Activated naive CD4-positive, alpha-beta T cell treated with anti-CD3 and anti-CD28 coated beads, Interleukin-2, amount 50 U/mL, for 16 hours (primary cell): ENCODE data around the gene CASS4.

ENCODE experiments used
- DNase-seq: peaks from one replicate; pipeline ENCODE4 v3.0.0-alpha.2; 2020

CASS4 gene

DNA sequence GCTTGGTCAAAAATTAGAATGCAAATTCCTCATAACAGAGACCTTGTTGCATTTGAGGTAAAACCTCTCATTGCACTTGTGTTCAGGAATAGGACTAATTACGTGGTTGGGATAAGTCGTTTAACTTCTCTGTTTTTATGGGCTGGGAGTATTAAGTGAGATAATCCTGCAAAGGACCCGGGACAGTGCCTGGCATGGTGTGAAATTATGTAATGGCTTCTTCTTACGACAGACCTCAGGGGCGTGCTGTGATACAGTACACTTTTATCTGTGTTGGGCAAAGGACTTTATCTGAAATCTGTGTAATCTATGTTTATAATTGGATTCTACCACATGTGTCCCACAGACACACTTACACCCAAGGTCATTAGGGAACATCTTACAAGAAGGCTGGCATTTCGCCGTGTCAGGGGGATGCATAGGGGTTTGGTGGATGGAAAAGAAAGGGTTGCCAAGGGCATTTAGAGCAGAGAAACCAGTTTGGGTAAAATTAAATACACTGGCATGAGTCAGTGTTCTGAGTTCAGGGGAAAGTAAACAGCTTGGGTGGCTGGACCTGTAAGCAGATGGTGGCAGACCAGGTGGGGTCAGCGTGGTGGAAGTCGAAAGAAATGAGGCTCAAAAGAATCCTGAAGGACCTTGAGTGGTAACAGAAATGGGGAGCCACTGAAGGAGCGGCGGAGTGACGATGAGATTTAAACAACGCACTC lies 39.2 kb downstream of the CASS4 start:
- DNase-seq: no peak

- no peak for DNase-seq
Observed at GRCh38 chr20:56453352-56453751, 41.3 kb downstream of the CASS4 start.

- no peak for DNase-seq
Observed at GRCh38 chr20:56454754-56455153, 42.7 kb downstream of the CASS4 start.

DNA sequence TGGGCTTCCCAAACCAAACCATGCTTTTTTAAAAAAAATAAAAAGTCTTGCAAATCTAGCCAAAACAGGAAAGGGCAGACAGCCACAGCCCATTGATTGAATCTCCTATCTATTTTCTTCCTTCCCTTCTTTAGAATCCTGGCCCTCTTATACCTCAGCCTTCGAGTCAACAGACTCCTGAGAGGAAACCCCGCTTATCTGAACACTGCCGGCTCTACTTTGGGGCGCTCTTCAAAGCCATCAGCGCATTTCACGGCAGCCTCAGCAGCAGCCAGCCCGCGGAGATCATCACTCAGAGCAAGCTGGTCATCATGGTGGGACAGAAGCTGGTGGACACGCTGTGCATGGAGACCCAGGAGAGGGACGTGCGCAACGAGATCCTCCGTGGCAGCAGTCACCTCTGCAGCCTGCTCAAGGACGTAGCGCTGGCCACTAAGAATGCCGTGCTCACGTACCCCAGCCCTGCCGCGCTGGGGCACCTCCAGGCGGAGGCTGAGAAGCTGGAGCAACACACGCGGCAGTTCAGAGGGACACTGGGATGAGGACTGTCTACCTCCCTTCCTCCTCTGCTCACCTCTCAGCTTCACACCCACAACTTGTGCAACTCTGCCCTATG lies 46.3 kb downstream of the CASS4 start:
- no peak for DNase-seq

DNA sequence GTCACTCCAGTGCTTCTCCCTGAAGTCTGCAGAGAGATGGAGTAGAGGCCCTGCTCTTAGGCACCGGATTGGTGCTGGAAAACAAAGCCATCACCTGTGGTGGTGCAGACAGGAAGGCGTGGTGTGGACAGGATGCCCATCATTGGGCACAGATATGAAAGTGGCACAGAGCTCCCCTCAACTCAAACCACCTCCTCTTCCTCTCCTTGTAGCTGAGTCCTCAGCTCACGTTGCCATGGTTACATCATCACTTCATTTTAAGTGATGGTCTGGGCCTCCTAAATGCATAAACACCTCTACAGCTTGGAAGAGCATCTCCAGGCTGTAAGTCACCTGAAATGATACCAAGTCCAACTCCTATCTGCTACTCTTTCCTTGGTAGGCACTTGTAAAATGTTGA lies 48.4 kb downstream of the CASS4 start:
- no peak for DNase-seq

- no peak for DNase-seq
Observed at GRCh38 chr20:56461576-56461975, 49.5 kb downstream of the CASS4 start.

DNA sequence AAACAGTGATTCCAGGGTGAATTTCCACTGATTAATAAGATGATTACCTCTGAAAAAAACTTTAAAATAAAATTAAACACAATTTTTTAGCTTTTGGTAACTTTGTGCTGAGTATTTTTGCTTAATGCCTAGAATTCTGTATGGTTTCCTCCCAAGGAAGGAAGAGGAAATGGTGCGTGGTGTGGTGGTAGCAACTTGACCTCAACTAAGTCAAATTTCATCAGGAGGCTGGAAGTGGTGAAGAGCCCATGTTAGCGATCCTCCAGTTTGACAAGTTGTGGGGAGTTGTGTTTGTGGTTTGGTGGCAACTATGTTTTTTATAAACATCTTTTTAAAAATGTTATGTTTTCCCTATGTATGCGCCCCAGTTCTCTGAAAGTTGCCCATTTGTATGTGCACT lies 51.4 kb downstream of the CASS4 start:
- no peak for DNase-seq

GRCh38 chr20:56465997-56466396 lies 53.9 kb downstream of the CASS4 start:
- DNase-seq: no peak

DNA sequence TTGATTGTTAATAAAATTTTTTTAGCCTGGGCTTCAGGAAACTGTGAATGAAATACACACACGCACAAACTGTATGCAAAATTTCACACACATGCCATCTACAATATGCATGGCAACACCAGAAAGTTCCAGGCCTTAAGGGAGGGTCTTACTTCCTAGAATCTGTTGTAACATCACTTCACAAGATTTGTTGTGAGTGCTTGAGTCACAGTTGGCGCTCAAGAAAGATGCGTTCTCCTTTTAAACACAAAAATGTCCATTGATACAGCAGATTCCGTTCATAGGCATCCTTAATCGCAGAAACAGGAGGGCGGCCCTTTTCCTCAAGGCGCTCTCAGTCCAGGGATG lies 55.9 kb downstream of the CASS4 start:
- DNase-seq: no peak

DNA sequence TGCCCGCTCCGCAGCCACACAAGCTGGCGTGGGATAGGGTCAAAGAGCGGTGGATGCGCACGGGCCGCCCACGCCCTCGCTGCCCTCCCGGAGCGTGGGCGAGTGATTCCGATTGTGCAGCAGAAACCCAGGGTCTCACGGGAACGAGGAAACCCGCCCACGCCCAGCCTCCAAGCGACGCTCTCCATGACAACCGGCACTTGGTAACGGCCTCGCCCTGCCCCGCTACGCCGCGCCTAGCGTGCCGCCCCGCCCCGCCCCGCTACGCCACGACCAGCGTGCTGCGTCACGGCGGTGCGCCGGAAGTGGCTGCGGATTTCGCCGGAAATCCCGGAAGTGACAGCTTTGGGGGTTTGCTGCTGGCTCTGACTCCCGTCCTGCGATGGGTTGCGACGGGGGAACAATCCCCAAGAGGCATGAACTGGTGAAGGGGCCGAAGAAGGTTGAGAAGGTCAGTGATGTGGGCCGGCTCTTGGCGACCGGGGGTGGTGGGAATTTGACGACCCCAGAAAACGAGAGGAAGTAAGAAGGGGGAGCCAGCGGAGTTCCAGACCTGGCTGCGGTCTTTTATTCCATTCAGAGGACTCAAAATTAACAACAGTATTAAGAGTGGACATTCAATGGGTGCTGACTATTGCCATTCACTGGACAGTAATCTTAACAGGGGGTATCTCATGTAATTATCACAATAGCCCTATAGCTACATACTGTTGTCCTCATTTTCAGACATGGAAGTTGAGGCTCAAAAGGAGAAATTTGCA lies 56.4 kb downstream of the CASS4 start, which contains the start of gene RTF2:
TSS of gene RTF2 (plus strand) at position 312 of the 761 bp plus-strand sequence. CDS start at position 383, 71 bp downstream.
- peak; percentile 96 for DNase-seq

DNA sequence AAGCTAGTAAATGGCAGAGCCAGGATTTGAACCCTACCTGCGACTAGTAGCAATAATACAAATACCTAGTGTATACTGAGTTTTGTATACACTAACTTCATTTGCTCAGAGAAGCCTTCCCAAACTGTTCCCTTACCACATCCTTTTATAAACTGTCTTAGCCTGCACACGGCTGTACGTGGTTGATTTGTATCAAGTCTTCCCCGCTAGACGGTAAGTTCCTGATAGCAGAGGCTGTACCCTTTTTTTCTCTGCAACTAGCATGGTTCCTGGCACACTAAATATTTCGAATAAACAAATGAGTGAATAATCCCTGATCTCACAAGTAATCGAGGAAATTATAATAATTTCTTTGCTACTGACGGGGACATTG lies 57.0 kb downstream of the CASS4 start:
- no peak for DNase-seq

DNA sequence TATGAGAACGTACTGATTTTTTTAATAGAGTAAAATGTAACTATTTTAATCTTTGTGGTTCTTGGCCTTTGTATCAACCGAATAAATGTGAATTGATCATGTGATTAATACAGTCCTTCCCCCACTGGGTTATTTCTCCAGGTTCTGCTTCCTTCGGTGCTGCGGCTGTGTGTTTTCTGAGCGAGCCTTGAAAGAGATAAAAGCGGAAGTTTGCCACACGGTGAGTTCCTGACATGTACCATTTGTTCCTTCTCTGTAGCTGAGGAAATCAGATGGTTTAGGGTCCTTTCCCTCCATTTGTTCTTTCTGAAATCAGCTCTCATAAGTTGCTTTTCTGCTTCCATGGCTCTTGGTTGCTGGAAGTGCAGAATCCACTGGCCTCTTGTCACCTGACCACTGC lies 71.9 kb downstream of the CASS4 start:
- no peak for DNase-seq

DNA sequence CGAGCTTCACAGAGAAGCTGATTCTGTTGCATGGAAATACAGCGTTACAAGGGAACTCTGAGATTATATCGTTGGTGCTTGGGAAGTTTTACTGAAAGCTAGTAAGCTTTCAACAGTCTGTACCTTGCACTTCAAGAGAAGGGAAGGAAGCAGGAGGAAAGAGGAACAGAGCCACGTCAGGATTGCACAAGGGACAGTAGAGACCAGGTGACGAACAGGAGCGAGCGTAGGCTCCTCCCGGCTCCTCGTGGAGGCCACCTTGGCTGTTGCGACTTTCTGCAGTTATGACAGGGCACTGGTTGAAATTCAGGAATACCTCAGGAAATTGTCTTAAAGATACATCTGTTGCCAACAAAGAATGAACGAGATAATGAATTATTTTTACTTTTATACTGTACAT lies 75.2 kb downstream of the CASS4 start:
- no peak for DNase-seq

DNA sequence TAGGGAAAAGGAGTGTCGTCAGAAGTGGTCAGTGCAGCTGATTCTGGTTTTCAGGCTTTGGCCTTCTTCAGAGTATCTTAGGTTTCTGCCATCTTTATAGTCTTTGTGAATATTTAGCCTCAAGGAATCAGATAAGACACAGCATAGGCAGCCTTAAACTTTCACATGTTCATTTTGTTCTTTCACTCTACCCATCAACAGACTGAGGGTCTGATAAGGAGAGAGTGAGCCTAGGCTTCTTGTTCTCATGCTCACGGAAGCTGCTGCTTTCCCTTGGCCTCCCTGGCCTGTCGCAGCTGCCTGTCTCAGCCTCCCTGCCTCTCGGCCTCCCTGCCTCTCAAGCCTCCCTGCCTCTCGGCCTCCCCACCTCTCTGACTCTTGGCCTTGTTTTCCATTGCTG lies 76.5 kb downstream of the CASS4 start:
- DNase-seq: no peak

GRCh38 chr20:56501116-56501515 lies 89.1 kb downstream of the CASS4 start:
- no peak for DNase-seq

DNA sequence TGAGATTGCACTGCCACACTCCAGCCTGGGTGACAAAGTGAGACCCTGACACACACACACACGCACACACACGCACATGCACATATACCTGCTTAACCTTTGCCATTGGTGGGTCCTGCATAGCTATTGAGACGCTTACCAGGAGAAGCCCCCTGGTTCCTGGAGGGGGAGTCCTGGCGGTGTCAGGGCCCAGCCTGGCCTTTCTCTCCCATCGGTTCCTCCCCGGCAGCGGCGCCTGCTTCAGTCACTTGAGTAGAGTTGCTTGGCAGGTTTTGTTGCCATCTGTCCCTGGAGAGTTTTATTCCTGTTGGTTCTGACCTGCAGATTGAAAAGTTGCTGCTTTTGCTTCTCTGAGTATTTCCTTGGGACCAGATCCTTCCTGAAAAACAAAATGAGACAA lies 91.9 kb downstream of the CASS4 start:
- no peak for DNase-seq

GRCh38 chr20:56504373-56505005 lies 92.4 kb downstream of the CASS4 start:
- no peak for DNase-seq

GRCh38 chr20:56506103-56506502 lies 94.0 kb downstream of the CASS4 start:
- no peak for DNase-seq
